GM12878 (cell line): ENCODE results near the gene COX7C. TPM values are rescaled to one million over a fixed set of nuclear protein-coding genes. Genes with fewer than 3 reads are reported as not detected.
"Not testable (repeated sequence)": the region's sequence is repeated elsewhere in the genome, so short reads cannot be mapped to it uniquely, and the experiment has no call there.

Source experiments
- ATAC-seq: fragments of 200-7000 bp; cut with Tn5 transposase; 3 replicates; pipeline ENCODE4 v1.9.1; 2020; ENCODE audit warnings: mild to moderate bottlenecking, moderate library complexity
- BruUV-seq: library from RNA; stranded (reverse); fragments of 400-500 nt; replicated peaks from 2 replicates; lab custom pipeline; 2021; lab: Mats Ljungman, UMichigan
- CTCF ChIA-PET: fragments of 300-600 bp; sonication (Branson Sonifier 250); formaldehyde crosslinking; extraction: SDS; loops from one replicate; lab custom pipeline; 2021; ENCODE audit warnings: inconsistent platforms; lab: Yijun Ruan, JAX
- POLR2A ChIA-PET: fragments of 350-600 bp; formaldehyde crosslinking; extraction: SDS; loops from one replicate; lab custom pipeline; 2021; ENCODE audit warnings: inconsistent platforms; lab: Charles Lee
- RAD21 ChIA-PET: fragments of 300-600 bp; sonication (Branson Sonifier 250); formaldehyde crosslinking; loops from one replicate; lab custom pipeline; 2023; ENCODE audit warnings: antibody characterized with exemption; ENCODE audit not compliant: unreplicated experiment; lab: Charles Lee
- SMC1A ChIA-PET: fragments of 300-600 bp; sonication (Branson Sonifier 250); formaldehyde crosslinking; loops from one replicate; lab custom pipeline; 2023; ENCODE audit not compliant: unreplicated experiment, uncharacterized antibody; lab: Charles Lee
- DNase-seq: peaks from one replicate; pipeline ENCODE4 v3.0.0-alpha.2; 2011; ENCODE audit warnings: low read depth, low spot score
- FAIRE-seq: peaks from 3 replicates; lab custom pipeline; 2011; peaks lifted over from hg19 to GRCh38; lab: Jason Lieb, UNC
- H2AFZ ChIP-seq: 2 replicates; pipeline ENCODE4 v1.6.0; 2011; ENCODE audit warnings: low read depth, low read length, control low read depth; ENCODE audit not compliant: control insufficient read depth
- H3K27ac ChIP-seq: 2 replicates; pipeline ENCODE4 v1.5.1; 2011; ENCODE audit warnings: control low read depth; ENCODE audit not compliant: control insufficient read depth, insufficient read depth
- H3K27me3 ChIP-seq, 2 experiments: replicated peaks in 1 of 2; 2 replicates each; pipeline versions ENCODE4 v1.6.0 to v1.6.1; 2011; ENCODE audit warnings: low read length in 1 of 2; ENCODE audit not compliant: control insufficient read depth in 2 of 2, insufficient read depth in 2 of 2
- H3K36me3 ChIP-seq, 2 experiments: 2 replicates each; pipeline ENCODE4 v1.5.1; 2011; ENCODE audit warnings: low read length in 1 of 2; ENCODE audit not compliant: control insufficient read depth in 2 of 2, insufficient read depth in 2 of 2
- H3K4me1 ChIP-seq: 2 replicates; pipeline ENCODE4 v1.6.1; 2011; ENCODE audit warnings: mild to moderate bottlenecking, low read length, moderate library complexity, mixed read lengths; ENCODE audit not compliant: control insufficient read depth, insufficient read depth
- H3K4me2 ChIP-seq: 2 replicates; pipeline ENCODE4 v1.6.0; 2011; ENCODE audit warnings: control low read depth; ENCODE audit not compliant: control insufficient read depth, insufficient read depth
- H3K4me3 ChIP-seq: fragments of 200-600 bp; sonication (generic); 2 replicates; pipeline ENCODE4 v1.5.1; 2016
- H3K79me2 ChIP-seq: 2 replicates; pipeline ENCODE4 v1.6.0; 2011; ENCODE audit warnings: low read length; ENCODE audit not compliant: control insufficient read depth, insufficient read depth
- H3K9ac ChIP-seq: 2 replicates; pipeline ENCODE4 v1.8.0; 2011; ENCODE audit warnings: low read length, control low read depth, mixed read lengths; ENCODE audit not compliant: control insufficient read depth, insufficient read depth
- H3K9me3 ChIP-seq: replicated peaks from 3 replicates; pipeline ENCODE4 v1.5.1; 2011; ENCODE audit warnings: mild to moderate bottlenecking, low read length; ENCODE audit not compliant: control insufficient read depth, insufficient read depth
- H4K20me1 ChIP-seq: 2 replicates; pipeline ENCODE4 v1.6.0; 2011; ENCODE audit not compliant: control insufficient read depth, insufficient read depth
- CEBPZ ChIP-seq: fragments of 150-350 bp; IDR thresholded peaks from 2 replicates; pipeline ENCODE4 v1.6.1; 2016; ENCODE audit warnings: low read depth, low read length
- RAD21 ChIP-seq: IDR thresholded peaks from 2 replicates; pipeline ENCODE4 v1.6.1; 2011; ENCODE audit warnings: mild to moderate bottlenecking, low read depth, low read length, moderate library complexity; ENCODE audit not compliant: insufficient read depth
- ZBTB40 ChIP-seq: fragments of 450-650 bp; IDR thresholded peaks from 2 replicates; pipeline ENCODE4 v1.6.1; 2016; ENCODE audit warnings: mild to moderate bottlenecking, moderate library complexity, borderline replicate concordance
- WGBS: methylation state at CpG from one replicate; pipeline ENCODE4 v1.1.6; 2016; ENCODE audit warnings: low lambda C conversion rate; ENCODE audit not compliant: insufficient replicate concordance, insufficient coverage; ENCODE audit errors: missing lambda C conversion rate; 5-methylcytosine and 5-hydroxymethylcytosine counted together
- in situ Hi-C: fragments of 300-500 bp; cut with MboI; formaldehyde crosslinking; loops from 9 replicates; pipeline ENCODE4 v1.14.3; 2018; ENCODE audit warnings: mixed read lengths
- intact Hi-C: fragments of 100-400 bp; cut with micrococcal nuclease; formaldehyde crosslinking; loops from one replicate; pipeline ENCODE4 v1.14.2; 2022; ENCODE audit not compliant: unreplicated experiment
- polyA plus RNA-seq, 11 experiments: library from polyadenylated mRNA; depleted of rRNA in 4 of 11; unstranded in 6 of 11; stranded (reverse) in 5 of 11; fragments of >200 nt; fragmentation: Nextera tagmentation in 4 of 11; fragmentation: Illumina TruSeq in 1 of 11; extraction: Ambion mirVana in 4 of 11; extraction: Trizol in 1 of 11; gene quantifications; 1 replicate in 1 of 11; 2 replicates in 10 of 11; pipeline versions ENCODE4 v1.2.1 to v1.2.3, GENCODE V29; 2011 to 2016; ENCODE audit warnings: inconsistent platforms in 2 of 11, missing spikeins in 2 of 11, low read depth in 1 of 11
- total RNA-seq, 4 experiments: library from RNA; depleted of rRNA in 3 of 4; stranded (reverse); fragments of >200 nt in 3 of 4; fragmentation: Illumina TruSeq in 1 of 4; extraction: Trizol in 1 of 4; gene quantifications; 2 replicates each; pipeline versions ENCODE4 v1.2.1 to v1.2.3, GENCODE V29; 2013 to 2021

Gene COX7C
- total and polyA plus RNA-seq, 10 of the 15 experiments (the other 5 are each of a cell fraction or from before 2014, with no cell fraction given), result 484 to 1,591 (median 883) TPM

GRCh38 chr5:86569522-86570426 lies 48.0 kb upstream of the COX7C start:
- SMC1A ChIA-PET, H3K27ac ChIP-seq, POLR2A ChIA-PET, RAD21 ChIA-PET, CTCF ChIA-PET, H3K27me3 ChIP-seq, H3K4me1 ChIP-seq, in situ Hi-C loops, intact Hi-C loops, H2AFZ ChIP-seq, DNase-seq, H3K4me3 ChIP-seq, ATAC-seq, H3K36me3 ChIP-seq, H3K9me3 ChIP-seq, H3K9ac ChIP-seq, FAIRE-seq, BruUV-seq, H3K4me2 ChIP-seq, H3K79me2 ChIP-seq, H4K20me1 ChIP-seq: not testable (repeated sequence)
- 76% methylated on average over 43 of the region's 44 CpGs for WGBS

- ChIA-PET CTCF (no interaction called here), POLR2A (no interaction called here), SMC1A (no interaction called here), RAD21 (no interaction called here)
- Histone ChIP-seq H3K4me1 (no peaks in the 10 kb centered on the region), H4K20me1 (no peaks in the 10 kb centered on the region), H3K79me2 (no peaks in the 10 kb centered on the region), H3K27me3 (no peaks in the 10 kb centered on the region), H3K36me3 (no peaks in the 10 kb centered on the region), H3K4me3 (no peak overlapping the region), H2AFZ (no peak overlapping the region), H3K27ac (no peak overlapping the region), H3K4me2 (no peak overlapping the region), H3K9ac (no peak overlapping the region), H3K9me3 (no peaks in the 10 kb centered on the region)
- FAIRE-seq (no peak), DNase-seq (no peak), ATAC-seq (no peak)
- 58% methylated on average over 20 of the region's 20 CpGs for whole genome bisulfite sequencing
- BruUV-seq, result no TSS peak
- intact Hi-C loops (no loop called here), in situ Hi-C loops (no loop called here)
- TF ChIP-seq RAD21 (no peak), ZBTB40 (no peak), CEBPZ (no peak)
Observed at GRCh38 chr5:86570427-86571083, 47.2 kb upstream of the COX7C start.
